Stimulated activated CD8-positive, alpha-beta memory T cell treated with anti-CD3 and anti-CD28 coated beads, Interleukin-15, amount 100 ng/mL, for 4 hours (primary cell): ENCODE results near the gene ST7.
"Not testable (repeated sequence)": the region's sequence is repeated elsewhere in the genome, so short reads cannot be mapped to it uniquely, and the experiment has no call there.

Source experiments
- DNase-seq, 2 donors: peaks; one replicate each; pipeline ENCODE4 v3.0.0-alpha.2; 2020; ENCODE audit warnings: low read depth in 2 of 2

Gene ST7

GRCh38 chr7:117096330-117096729, 143.0 kb downstream of the ST7 start:
- DNase-seq = no peak

GRCh38 chr7:117096942-117097341, 143.6 kb downstream of the ST7 start:
- DNase-seq = no peak

GRCh38 chr7:117097860-117098259, 144.6 kb downstream of the ST7 start:
- no peak for DNase-seq

GRCh38 chr7:117098457-117098856, 145.2 kb downstream of the ST7 start:
- DNase-seq = no peak

- DNase-seq = no peak
Measured at GRCh38 chr7:117101026-117101425, 147.7 kb downstream of the ST7 start.

- DNase-seq = peak in 1 of 2 donors; percentile 16
Measured at GRCh38 chr7:117110480-117111315, 157.4 kb downstream of the ST7 start.

GRCh38 chr7:117111535-117111934, 158.2 kb downstream of the ST7 start:
- DNase-seq = no peak

- no peak for DNase-seq
Measured at GRCh38 chr7:117112640-117113039, 159.3 kb downstream of the ST7 start.

- DNase-seq = no peak
Measured at GRCh38 chr7:117113871-117114270, 160.6 kb downstream of the ST7 start.

- no peak for DNase-seq
Measured at GRCh38 chr7:117114272-117114671, 161.0 kb downstream of the ST7 start.

GRCh38 chr7:117116211-117116610, 162.9 kb downstream of the ST7 start:
- DNase-seq = no peak

- DNase-seq = no peak
Measured at GRCh38 chr7:117117172-117117571, 163.9 kb downstream of the ST7 start.

GRCh38 chr7:117118579-117119180, 165.4 kb downstream of the ST7 start:
- DNase-seq = no peak

GRCh38 chr7:117119192-117119924, 166.1 kb downstream of the ST7 start:
- DNase-seq = peak; percentile 19 to 48

GRCh38 chr7:117120321-117120720, 167.0 kb downstream of the ST7 start:
- DNase-seq = not testable (repeated sequence)

- not testable (repeated sequence) for DNase-seq
Measured at GRCh38 chr7:117122036-117122435, 168.7 kb downstream of the ST7 start.

GRCh38 chr7:117122536-117122935, 169.2 kb downstream of the ST7 start:
- DNase-seq = no peak

- DNase-seq = no peak
Measured at GRCh38 chr7:117123311-117123926, 170.1 kb downstream of the ST7 start.

GRCh38 chr7:117124591-117125220, 171.4 kb downstream of the ST7 start:
- peak; percentile 15 to 18 for DNase-seq

- no peak for DNase-seq
Measured at GRCh38 chr7:117126676-117127075, 173.4 kb downstream of the ST7 start.

- DNase-seq = peak in 1 of 2 donors; percentile 20
Measured at GRCh38 chr7:117127585-117128168, 174.4 kb downstream of the ST7 start.
